HEK293T (cell line): ENCODE measurements around the gene VSIG10.

ENCODE experiments used
- CTCF ChIA-PET: fragments of 350-600 bp; formaldehyde crosslinking; extraction: SDS; loops from one replicate; lab custom pipeline; 2021; ENCODE audit warnings: antibody characterized with exemption, inconsistent platforms; lab: Yijun Ruan, JAX
- POLR2A ChIA-PET: fragments of 350-600 bp; formaldehyde crosslinking; extraction: SDS; loops from one replicate; lab custom pipeline; 2020; ENCODE audit warnings: antibody characterized with exemption, inconsistent platforms; lab: Yijun Ruan, JAX
- DNase-seq: peaks from one replicate; pipeline ENCODE4 v3.0.0; 2012; ENCODE audit warnings: mixed read lengths; ENCODE audit errors: extremely low spot score
- ARNT ChIP-seq: fragments of 450-650 bp; IDR thresholded peaks from 2 replicates; pipeline ENCODE4 v1.6.1; 2017; ENCODE audit warnings: mild to moderate bottlenecking
- BHLHE40 ChIP-seq: fragments of 450-650 bp; IDR thresholded peaks from 2 replicates; pipeline ENCODE4 v1.6.1; 2016; ENCODE audit warnings: mild to moderate bottlenecking, moderate library complexity, borderline replicate concordance
- CTBP1 ChIP-seq: fragments of 450-650 bp; IDR thresholded peaks from 2 replicates; pipeline ENCODE4 v1.6.1; 2016; ENCODE audit warnings: borderline replicate concordance
- ELF4 ChIP-seq: fragments of 450-650 bp; IDR thresholded peaks from 2 replicates; pipeline ENCODE4 v1.6.1; 2017; ENCODE audit warnings: antibody characterized with exemption
- FOXA1 ChIP-seq: fragments of 450-650 bp; IDR thresholded peaks from 2 replicates; pipeline ENCODE4 v1.6.1; 2016; ENCODE audit warnings: mild to moderate bottlenecking
- FOXK2 ChIP-seq: fragments of 450-650 bp; IDR thresholded peaks from 2 replicates; pipeline ENCODE4 v1.6.1; 2016; ENCODE audit warnings: mild to moderate bottlenecking
- FOXM1 ChIP-seq: fragments of 450-650 bp; IDR thresholded peaks from 2 replicates; pipeline ENCODE4 v1.6.1; 2017; ENCODE audit warnings: mild to moderate bottlenecking, borderline replicate concordance
- HDGF ChIP-seq: fragments of 450-650 bp; IDR thresholded peaks from 2 replicates; pipeline ENCODE4 v1.6.1; 2017; ENCODE audit warnings: antibody characterized with exemption, borderline replicate concordance
- L3MBTL2 ChIP-seq: fragments of 450-650 bp; conservative IDR thresholded peaks from 2 replicates; pipeline ENCODE4 v1.6.1; 2016; ENCODE audit warnings: mild to moderate bottlenecking
- LEF1 ChIP-seq: fragments of 450-650 bp; IDR thresholded peaks from 2 replicates; pipeline ENCODE4 v1.6.1; 2017; ENCODE audit warnings: mild to moderate bottlenecking, borderline replicate concordance
- NFRKB ChIP-seq: fragments of 450-650 bp; IDR thresholded peaks from 2 replicates; pipeline ENCODE4 v1.6.1; 2016; ENCODE audit warnings: mild to moderate bottlenecking, moderate library complexity
- SP1 ChIP-seq: fragments of 450-650 bp; IDR thresholded peaks from 2 replicates; pipeline ENCODE4 v1.6.1; 2017
- SUZ12 ChIP-seq: fragments of 450-650 bp; IDR thresholded peaks from 2 replicates; pipeline ENCODE4 v1.6.1; 2016; ENCODE audit warnings: mild to moderate bottlenecking
- TARDBP ChIP-seq: fragments of 450-650 bp; IDR thresholded peaks from 2 replicates; pipeline ENCODE4 v1.6.1; 2016
- ZNF384 ChIP-seq: fragments of 450-650 bp; IDR thresholded peaks from 2 replicates; pipeline ENCODE4 v1.6.1; 2016
- TF ChIP-seq, protein P1 (sequence below): fragments of 450-650 bp; IDR thresholded peaks from 2 replicates; pipeline ENCODE4 v1.6.1; 2016

VSIG10 gene

DNA sequence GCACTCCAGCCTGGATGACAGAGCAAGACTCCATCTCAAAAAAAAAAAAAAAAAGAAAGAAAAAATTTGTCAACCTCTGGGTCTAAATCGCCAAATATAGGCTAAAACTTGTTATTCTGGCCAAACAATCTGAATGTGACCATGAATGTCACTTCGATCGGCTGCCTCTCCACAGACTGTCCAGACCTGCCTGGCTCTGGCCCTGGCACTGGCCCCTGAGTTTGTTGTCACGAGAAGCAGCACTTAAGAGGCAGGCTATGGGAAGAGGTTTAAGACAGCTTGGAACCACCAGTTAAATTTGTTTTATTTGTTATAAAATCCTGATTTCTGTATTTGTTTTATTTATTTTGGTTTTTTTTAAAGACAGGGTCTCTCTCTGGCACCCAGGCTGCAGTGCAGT is 57.4 kb downstream of the VSIG10 start:
- ChIA-PET CTCF (interaction anchor here (0.5 kb wide), 1 partner anchor 9 kb away, joined by 5 read pairs; no protein-coding TSS in a partner anchor), POLR2A (no interaction called here)
- TF ChIP-seq HDGF (no peak), FOXK2 (no peak), FOXM1 (no peak), CTBP1 (no peak), ARNT (no peak), BHLHE40 (no peak), FOXA1 (no peak), L3MBTL2 (no peak), SUZ12 (no peak), ZNF384 (no peak), ELF4 (no peak), TARDBP (no peak), NFRKB (no peak), LEF1 (no peak), SP1 (no peak)
- TF ChIP-seq, protein P1, sequence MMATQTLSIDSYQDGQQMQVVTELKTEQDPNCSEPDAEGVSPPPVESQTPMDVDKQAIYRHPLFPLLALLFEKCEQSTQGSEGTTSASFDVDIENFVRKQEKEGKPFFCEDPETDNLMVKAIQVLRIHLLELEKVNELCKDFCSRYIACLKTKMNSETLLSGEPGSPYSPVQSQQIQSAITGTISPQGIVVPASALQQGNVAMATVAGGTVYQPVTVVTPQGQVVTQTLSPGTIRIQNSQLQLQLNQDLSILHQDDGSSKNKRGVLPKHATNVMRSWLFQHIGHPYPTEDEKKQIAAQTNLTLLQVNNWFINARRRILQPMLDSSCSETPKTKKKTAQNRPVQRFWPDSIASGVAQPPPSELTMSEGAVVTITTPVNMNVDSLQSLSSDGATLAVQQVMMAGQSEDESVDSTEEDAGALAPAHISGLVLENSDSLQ, result no peak
- DNase-seq, result no peak

DNA sequence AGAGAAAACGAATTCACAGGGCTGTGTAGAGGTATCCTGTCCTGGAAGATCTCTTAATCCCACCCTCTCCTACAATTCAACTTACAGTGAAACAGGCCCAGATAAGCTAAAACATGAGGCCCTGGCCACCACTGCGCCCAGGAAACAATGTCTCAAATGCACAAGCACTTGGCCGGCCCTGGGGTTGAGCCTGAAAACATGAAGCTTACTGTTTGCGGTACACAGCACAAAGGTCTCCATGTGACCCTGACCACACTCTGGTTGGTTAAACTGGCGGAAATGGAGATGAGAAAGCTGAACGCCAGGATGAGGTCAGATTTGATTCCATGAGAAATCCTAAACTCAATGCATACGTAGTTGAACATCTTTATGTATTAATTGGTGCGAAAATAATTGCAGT is 59.2 kb downstream of the VSIG10 start:
- ChIA-PET POLR2A (no interaction called here), CTCF (interaction anchor here (0.6 kb wide), 1 partner anchor 74 kb away, joined by 3 read pairs; no protein-coding TSS in a partner anchor)
- no peak for DNase-seq
- TF ChIP-seq FOXA1 (no peak), FOXM1 (no peak), ELF4 (no peak), CTBP1 (no peak), FOXK2 (no peak), SP1 (no peak), L3MBTL2 (no peak), NFRKB (no peak), LEF1 (no peak), SUZ12 (no peak), BHLHE40 (no peak), HDGF (no peak), TARDBP (no peak)
- TF ChIP-seq, protein P1, result no peak

DNA sequence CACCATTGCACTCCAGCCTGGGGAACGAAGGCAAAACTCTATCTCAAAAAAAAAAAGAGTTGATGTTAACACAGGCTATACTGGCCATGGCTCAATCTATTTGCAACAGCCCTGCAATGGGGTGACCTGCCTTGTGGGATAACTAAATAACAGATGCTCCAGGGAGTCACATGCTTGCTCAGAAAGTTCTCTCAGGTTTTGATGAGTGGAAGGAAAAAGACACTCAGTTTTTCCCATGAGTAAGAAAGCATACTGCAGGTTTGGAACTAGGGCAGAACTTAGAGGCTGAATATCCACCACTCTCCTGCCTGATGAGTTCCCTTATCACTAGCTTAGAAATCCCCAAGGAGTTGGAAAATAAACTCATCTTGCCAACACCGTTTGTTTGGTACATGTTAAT is 59.7 kb downstream of the VSIG10 start:
- TF ChIP-seq NFRKB (no peak), FOXA1 (no peak), SUZ12 (no peak), CTBP1 (no peak), TARDBP (no peak), BHLHE40 (no peak)
- no peak for DNase-seq
- CTCF ChIA-PET, result no interaction called here
- POLR2A ChIA-PET, result no interaction called here

DNA sequence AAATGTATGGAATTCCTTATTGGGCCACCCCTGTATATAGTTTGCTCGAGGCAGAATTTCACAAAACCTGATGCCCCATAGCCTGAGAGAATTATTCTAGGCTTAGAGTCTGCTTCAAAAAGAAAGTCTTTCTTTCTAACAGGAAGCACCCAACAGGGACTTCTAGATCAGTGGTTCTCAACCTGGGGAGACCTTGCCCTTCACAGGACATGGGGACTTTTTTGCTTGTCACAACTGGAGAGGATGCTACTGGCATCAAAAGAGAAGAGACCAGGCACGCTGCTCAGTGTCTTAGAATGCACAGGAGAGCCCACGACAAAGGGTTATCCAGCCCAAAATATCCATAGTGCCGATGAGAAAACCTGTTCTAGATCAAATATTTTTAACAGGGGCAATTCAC is 61.7 kb downstream of the VSIG10 start:
- ChIA-PET POLR2A (no interaction called here), CTCF (no interaction called here)
- TF ChIP-seq, protein P1, result no peak
- TF ChIP-seq LEF1, result no peak
- no peak for DNase-seq

DNA sequence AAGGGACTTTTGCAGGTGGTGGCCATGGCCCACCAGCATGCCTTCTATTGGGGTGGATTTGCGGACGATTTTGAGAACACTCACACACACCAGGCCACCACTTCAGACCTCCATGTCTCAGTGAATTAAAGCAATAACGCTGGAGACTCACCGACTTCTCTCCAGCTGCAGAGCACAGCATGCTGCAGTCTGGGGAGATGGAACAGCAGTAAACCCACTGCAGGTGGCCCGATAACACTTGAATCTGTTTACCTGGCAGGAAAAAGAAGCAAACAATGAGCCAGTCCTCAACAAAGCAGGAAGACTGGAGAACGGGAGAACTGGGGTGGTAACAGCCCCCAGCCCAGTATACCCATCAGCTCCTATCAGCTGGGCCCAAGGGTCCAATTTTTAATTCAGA is 65.7 kb downstream of the VSIG10 start:
- TF ChIP-seq SUZ12 (no peak), BHLHE40 (no peak), ELF4 (no peak), ARNT (no peak), SP1 (no peak), ZNF384 (no peak), CTBP1 (no peak), FOXA1 (no peak), L3MBTL2 (no peak), NFRKB (no peak), LEF1 (no peak), TARDBP (no peak), FOXM1 (no peak), HDGF (no peak), FOXK2 (no peak)
- TF ChIP-seq, protein P1, result no peak
- CTCF ChIA-PET, result no interaction called here
- POLR2A ChIA-PET, result no interaction called here
- DNase-seq, result no peak

DNA sequence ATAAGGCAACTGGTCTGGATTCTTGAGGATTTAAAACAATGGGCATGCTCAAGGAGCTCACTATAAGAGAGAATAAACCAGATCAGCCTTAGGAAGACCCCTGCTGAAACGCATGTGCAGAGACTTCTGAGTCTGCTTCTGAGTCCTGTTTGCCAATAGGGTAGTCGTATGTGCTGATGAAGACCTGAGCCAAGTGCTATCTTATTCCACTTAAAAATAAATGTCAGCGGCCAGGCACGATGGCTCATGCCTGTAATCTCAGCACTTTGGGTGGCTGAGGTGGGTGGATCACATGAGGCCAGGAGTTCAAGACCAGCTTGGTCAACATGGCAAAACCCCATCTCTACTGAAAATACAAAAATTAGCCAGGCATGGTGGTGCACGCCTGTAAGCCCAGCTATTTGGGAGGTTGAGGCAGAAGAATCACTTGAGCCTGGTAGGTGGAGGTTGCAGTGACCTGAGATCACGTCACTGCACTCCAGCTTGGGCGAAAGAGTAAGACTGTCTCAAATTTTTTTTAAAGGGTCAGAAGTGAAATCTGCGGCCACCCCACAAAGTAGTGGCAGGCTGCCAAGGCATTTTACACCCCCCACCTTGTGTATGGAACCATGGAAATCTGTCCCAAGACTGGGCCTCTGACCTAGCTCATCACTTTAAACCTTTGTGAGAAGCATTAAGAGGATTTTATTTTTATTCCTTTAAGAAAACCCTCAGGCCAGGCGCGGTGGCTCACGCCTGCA is 67.0 kb downstream of the VSIG10 start:
- TF ChIP-seq NFRKB (no peak), FOXK2 (no peak), FOXM1 (no peak), BHLHE40 (no peak), L3MBTL2 (no peak), FOXA1 (no peak)
- TF ChIP-seq, protein P1, result no peak
- CTCF ChIA-PET, result interaction anchor here (1.0 kb wide), 1 partner anchor 163 kb away, joined by 3 read pairs; no protein-coding TSS in a partner anchor
- no peak for DNase-seq
- POLR2A ChIA-PET, result no interaction called here
